Measurements from ENCODE around the gene TTR. TPM values are rescaled to one million over a fixed set of nuclear protein-coding genes. Genes with fewer than 3 reads are reported as not detected.

The TTR gene
- total RNA-seq, 4 donors from 2014 or later, result not detected

Other genes with a start within 250 kb of the TTR start
- not detected for gene DSG4, start 215.1 kb upstream of the TTR start, total RNA-seq
- 100 to 1,000 TPM; 513 to 856 (median 737) TPM for gene DSG3, start 144.1 kb upstream of the TTR start, total RNA-seq
- 10 to 100 TPM in 1 of 4 donors, 1 to 10 TPM in 3; 7.3 to 18.8 (median 9.7) TPM for gene DSG2, start 93.7 kb upstream of the TTR start, total RNA-seq
- 1 to 10 TPM; 2.5 to 3.6 (median 3.0) TPM for gene B4GALT6, start 92.7 kb downstream of the TTR start, total RNA-seq
- gene SLC25A52, start 169.0 kb downstream of the TTR start, total RNA-seq, result not detected